WI38 (cell line): Measurements from ENCODE around the gene AACS.
A peak's percentile ranks its signal among the peaks of the same experiment; 100 is the strongest.

Experiments
- H3K4me3 ChIP-seq: 2 replicates; pipeline ENCODE4 v1.5.1; 2011; ENCODE audit warnings: low read depth, mild to moderate bottlenecking, control low read depth, low read length
- TF ChIP-seq, protein P1 (sequence below): IDR thresholded peaks from 2 replicates; pipeline ENCODE4 v1.5.1; 2012; ENCODE audit warnings: low read depth, mild to moderate bottlenecking, control low read depth, low read length

The AACS gene, protein sequence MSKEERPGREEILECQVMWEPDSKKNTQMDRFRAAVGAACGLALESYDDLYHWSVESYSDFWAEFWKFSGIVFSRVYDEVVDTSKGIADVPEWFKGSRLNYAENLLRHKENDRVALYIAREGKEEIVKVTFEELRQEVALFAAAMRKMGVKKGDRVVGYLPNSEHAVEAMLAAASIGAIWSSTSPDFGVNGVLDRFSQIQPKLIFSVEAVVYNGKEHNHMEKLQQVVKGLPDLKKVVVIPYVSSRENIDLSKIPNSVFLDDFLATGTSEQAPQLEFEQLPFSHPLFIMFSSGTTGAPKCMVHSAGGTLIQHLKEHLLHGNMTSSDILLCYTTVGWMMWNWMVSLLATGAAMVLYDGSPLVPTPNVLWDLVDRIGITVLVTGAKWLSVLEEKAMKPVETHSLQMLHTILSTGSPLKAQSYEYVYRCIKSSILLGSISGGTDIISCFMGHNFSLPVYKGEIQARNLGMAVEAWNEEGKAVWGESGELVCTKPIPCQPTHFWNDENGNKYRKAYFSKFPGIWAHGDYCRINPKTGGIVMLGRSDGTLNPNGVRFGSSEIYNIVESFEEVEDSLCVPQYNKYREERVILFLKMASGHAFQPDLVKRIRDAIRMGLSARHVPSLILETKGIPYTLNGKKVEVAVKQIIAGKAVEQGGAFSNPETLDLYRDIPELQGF

GRCh38 chr12:125065021-125065918 lies at the start of gene AACS:
AACS (plus strand) TSS chr12:125065435; CDS start chr12:125065585, 150 bp downstream.
- peak within 1 kb of the TSS; percentile 79 for H3K4me3 ChIP-seq
- TF ChIP-seq, protein P1, sequence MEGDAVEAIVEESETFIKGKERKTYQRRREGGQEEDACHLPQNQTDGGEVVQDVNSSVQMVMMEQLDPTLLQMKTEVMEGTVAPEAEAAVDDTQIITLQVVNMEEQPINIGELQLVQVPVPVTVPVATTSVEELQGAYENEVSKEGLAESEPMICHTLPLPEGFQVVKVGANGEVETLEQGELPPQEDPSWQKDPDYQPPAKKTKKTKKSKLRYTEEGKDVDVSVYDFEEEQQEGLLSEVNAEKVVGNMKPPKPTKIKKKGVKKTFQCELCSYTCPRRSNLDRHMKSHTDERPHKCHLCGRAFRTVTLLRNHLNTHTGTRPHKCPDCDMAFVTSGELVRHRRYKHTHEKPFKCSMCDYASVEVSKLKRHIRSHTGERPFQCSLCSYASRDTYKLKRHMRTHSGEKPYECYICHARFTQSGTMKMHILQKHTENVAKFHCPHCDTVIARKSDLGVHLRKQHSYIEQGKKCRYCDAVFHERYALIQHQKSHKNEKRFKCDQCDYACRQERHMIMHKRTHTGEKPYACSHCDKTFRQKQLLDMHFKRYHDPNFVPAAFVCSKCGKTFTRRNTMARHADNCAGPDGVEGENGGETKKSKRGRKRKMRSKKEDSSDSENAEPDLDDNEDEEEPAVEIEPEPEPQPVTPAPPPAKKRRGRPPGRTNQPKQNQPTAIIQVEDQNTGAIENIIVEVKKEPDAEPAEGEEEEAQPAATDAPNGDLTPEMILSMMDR: no peak

DNA sequence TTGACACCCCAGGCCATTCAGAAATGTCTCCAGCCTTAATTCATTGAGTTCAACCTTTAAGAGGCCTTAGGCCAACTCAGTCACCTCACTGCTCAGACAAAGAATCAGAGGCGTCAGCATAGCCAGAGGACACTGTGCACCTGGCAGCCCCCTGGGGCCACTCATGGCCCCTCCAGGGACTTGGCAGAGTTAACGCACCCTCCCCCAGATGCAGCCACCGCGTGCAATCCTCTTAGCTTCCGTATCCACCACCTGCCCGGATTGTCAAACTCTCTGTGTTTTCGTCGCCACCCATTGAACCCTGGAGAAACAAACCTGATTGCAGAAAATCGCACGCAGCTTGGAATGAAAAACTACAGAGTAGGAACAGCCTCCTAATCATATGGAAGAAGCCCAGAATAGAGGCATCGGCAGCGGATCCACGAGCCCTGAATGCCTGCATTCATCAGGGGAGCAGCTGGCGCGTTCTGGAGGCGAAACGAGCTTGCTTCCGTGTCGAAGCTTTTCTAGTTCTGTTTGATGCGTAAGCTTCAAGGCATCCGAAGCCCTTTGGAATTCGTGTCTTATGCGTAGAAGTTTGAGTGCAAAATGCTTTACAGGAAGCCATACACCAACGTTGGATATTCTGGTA lies 49.4 kb upstream of the AACS start:
- TF ChIP-seq, protein P1: no peak
- H3K4me3 ChIP-seq: no peak overlapping the region

- no peak overlapping the region for H3K4me3 ChIP-seq
- TF ChIP-seq, protein P1: no peak
These were observed 47.4 kb upstream of the AACS start for GRCh38 chr12:125017801-125018200.

DNA sequence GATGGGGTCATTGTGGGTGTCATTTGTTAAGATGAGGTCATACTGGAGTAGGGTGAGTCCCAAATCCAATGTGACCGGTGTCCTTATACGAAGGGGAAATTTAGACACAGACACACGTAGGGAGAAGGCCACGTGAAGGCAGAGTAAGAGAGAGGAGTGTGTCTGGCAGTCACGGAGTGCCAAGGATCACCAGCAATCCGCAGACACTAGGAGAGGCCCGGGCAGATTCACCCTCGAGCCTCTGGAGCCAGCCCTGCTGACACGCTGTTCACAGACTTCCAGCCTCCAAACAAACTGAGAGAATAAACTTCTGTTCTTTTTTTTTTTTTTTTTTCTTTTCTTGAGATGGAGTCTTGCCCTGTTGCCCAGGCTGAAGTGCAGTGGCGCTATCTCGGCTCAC lies 46.9 kb upstream of the AACS start:
- no peak overlapping the region for H3K4me3 ChIP-seq
- TF ChIP-seq, protein P1: no peak

DNA sequence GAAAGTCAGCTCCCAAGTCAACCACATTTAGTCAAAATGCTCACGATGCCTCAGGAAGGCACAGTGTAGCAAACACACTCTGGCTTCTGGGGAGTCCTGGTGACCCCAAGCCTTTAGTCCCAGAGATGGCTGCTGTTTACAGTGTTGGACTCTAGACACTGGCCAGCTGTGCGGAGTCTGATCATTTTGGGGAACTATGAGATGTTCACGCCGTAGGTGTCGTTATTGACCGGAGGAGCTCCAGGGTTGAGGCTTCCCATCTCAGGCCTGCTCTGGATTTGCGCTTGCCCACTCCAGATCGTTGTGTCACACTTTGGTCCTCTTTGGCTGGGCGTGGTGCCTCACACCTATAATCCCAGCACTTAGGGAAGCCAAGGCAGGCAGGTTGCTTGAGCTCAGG lies 44.1 kb upstream of the AACS start:
- no peak overlapping the region for H3K4me3 ChIP-seq
- TF ChIP-seq, protein P1: no peak

DNA sequence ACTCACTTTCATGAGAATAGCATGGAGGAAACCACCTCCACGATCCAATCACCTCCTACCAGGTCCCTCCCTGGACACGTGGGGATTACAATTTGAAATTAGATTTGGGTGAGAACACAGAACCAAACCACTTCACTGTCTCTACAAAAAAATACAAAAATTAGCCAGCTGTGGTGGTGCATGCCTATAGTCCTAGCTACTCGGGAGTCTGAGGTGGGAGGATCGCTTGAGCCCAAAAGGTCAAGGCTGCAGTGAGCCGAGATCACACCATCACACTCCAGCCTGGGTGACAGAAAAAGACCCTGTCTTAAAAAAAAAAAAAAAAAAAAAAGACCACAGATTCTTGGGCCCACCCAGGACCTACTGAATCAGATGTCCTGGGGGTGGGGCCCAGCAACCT lies 43.5 kb upstream of the AACS start:
- TF ChIP-seq, protein P1: no peak
- H3K4me3 ChIP-seq: no peak overlapping the region
